GM21825 (cell line): ENCODE measurements around the gene UNC119.
"Not testable (repeated sequence)": the region's sequence is repeated elsewhere in the genome, so short reads cannot be mapped to it uniquely, and the experiment has no call there.

Source experiments
- ATAC-seq: cut with Tn5 transposase; IDR thresholded peaks from one replicate; pipeline ENCODE4 v1.9.1; 2021; ENCODE audit warnings: mild to moderate bottlenecking, moderate library complexity; ENCODE audit not compliant: unreplicated experiment

Gene UNC119

DNA sequence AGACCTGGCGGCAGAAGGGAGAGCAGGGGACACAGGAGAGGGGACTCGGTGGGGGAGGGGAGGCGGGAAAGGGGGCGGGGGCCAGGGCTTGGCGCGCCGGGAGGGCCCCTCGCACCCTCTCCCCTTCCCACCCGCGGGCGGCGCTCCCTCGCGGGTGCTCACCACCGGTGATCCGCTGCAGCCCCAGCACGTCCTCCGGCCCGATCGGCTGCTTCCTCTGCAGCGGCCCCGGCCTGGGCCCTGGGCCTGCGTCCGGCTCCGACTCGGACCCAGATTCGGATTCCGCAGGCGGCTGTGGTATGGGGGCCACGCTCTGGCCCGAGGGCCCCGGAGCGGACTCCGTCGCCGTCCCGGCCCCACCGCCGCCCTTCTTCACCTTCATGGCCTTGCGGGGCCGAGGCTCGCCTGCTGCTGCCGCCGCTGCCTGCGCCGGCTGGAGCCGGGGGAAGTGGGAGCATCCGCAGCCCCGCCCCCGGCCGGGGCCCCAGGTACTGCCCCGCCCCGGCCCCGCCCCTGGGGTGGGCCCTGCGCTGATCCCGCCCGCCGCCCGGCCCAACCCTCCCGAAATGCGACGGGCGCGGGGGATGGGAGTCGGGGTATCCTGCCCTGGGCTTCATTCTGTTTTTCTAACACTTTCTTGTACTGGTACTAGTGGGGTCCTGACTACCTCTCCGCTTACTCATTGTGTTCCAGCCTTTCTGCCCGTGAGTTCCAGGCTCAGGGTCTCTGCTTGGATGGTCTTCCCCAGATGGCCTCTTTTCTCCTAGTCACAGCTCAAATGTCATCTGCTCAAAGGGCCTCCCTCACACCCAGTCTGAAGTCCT lies at the start of gene UNC119:
Gene UNC119, minus strand, starts transcription at position 449 of the 824 bp plus-strand sequence. Its CDS starts 67 bp downstream, at position 382.
- ATAC-seq = peak; percentile 45

DNA sequence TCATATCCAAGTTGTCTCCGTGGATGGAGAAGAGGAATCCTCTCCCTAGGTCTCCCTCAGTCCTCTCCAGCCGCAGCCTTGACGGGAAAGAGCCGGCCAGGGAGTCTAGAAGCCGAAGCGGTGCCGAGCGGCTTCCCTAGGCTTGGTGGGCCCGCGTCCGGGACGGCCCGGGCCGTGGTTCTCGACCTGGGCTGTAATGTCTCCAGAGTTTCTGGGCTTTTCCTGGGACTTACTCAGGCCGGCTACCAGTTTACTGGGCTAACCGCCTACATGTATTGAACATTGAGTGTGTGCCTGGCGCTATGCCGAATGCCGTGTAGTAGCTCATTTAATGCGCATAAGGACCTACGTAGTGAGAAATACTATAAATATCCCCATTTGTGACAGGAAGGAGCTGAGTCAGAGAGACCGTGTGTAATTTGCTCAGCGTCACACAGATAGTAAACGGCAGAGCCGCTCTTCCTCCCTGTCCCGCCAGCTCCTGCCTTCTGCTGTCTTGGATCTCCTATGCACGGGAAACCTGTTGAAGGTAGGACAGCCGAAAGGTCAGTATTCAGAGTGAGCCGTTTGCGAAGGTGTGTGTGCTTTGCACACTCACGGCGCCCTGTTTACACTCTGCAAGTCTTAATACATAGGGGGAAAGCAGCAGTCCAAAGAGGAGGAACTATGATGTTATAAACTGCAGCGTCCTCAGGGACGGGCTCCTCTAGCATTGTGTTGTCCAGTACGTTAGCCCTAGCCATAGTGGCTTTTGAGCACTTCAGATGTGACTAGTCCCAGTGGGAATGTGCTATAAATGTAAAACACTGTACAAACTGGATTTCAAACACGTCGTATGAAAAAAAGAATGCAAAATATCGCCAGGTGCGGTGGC lies 47.1 kb upstream of the UNC119 start:
- ATAC-seq = peak; percentile 45

DNA sequence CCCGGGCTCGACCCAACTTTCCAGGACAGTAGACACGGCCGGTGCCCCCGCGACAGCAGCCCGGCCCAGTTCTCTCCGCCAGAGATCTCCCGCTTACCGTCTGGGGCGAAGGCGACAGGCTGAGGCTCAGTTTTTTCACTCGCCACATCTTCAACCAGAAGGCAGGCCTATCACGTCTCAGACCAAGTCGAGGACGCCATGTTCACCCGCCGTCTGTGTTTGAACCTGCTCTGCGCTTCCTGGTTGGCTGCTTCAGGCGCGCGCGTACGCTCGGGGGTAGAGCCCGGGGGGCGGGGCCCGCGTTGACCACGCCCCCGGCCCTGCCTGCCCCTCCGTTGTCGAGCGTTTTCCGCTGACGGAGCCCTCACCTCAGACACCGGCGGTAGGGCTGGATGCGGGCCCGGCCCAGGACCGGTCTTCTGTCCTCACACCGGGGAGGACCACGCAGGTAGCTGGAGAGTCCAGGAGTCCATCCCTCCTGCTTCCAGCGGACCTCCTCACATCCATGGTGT lies 46.4 kb upstream of the UNC119 start, which contains the start of gene SPAG5:
Gene SPAG5, minus strand, starts transcription at position 227 of the 512 bp plus-strand sequence. Its CDS starts 79 bp downstream, at position 148.
- peak; percentile 75 for ATAC-seq

DNA sequence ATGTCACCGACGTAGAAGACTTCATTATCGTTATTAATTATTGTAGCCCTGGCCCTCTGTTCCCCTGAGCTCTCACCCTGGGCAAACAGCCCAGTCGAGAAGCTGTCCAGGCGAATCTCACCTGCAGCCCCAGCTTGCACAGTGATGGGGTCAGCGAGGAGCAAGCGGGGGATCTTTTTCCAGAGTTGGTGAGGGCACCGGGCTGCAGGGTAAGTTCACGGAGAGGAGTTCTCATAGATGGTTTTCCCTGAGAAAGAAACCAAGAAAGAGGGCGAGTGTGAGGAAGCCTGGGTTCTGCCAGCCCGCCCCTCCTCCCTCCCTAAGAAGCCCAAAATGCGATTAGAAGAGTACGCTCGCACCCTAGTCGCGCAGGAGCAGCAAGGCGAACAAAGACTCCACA lies 46.0 kb upstream of the UNC119 start:
- no peak for ATAC-seq

DNA sequence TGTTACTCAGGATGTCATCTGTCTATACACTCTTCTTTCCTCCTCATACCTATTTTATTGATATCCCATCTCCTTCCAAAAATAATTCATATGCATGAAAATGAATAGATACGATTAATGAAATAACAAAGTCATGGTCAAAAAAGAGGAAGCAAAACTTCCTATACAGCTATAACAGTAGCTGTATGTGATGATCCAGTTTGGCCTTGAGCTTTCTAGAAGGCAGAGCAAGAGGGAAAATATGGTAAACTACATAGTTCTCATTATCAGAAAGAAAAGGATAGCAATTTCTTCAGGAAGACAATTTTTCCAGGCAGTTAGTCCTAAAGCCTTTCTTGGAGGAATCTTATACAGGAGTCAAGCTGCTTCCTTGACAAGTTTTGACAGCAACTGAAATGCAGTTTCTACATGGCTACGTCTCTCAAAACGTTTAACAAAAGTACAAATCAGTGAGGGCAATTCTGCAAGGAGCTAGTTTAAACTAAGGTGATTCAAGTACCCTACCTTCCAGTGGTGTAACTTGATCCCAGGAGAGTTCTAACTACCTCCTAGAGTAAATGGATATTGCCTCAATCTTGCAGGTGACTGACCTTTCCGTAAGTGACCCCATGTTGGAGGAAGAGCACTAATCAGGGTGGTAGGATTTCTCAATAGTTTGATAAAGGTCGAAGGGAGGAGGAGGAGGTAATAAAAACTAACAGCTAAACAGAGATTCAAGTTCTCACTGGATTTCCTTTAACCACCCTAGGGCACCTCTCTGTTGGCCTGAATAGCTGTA lies 45.4 kb upstream of the UNC119 start:
- ATAC-seq = no peak

DNA sequence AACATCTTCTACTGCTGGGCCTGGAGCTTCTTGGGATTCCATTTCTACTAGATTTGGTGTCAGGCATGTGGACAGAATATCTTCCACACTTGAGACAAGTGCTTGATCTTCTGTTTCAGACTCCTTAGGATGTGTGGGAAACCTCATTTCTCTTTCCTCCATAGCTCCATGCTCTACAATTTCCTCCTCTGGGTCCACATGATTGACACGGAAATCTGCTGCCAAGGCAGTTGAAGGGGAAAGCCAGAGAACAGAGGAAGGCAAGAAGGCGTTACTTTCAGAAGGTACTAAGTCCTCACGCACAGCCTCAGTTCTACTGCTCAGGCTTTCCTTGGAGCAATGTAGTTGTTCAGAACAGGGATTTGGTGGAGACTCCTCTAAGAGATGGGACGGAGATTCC lies 39.8 kb upstream of the UNC119 start:
- ATAC-seq = no peak

DNA sequence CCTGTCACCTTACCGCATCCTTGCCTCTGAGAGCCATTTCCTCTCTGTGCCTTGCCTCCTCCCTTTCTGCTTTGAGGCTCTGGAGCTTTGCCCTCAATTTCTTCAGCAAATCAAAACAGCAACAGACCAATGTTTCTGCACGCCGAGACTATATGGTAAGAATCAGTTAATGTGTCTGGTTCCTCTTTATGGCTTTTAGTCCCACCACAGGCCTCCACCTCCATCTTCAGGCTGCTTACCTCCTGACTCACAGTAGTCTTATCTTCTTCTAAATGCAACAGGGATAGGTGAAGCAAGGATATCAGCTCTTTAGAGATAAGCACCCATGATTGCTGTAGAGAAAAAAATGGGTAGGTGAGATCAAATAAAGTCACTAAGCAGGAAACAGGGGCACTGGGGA lies 33.4 kb upstream of the UNC119 start:
- ATAC-seq = no peak

DNA sequence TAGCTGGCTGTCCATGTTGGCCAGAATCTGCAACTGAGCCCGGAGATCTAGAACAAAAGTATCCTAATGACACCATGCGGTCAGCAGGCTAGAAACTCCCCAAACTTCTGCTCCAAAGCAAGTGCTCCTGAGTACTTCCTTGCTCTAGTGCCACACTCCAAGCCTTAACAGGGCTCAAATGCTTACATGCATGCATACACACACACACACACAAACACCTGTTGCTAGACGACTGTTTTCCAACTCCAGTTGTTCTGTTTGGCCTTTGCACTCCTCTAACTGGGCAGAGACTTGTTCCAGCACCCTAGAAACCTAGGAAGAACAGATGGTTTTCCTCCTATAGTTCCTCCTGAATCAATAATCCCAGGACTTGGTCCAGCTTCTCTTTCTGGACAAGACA lies 32.0 kb upstream of the UNC119 start:
- no peak for ATAC-seq

DNA sequence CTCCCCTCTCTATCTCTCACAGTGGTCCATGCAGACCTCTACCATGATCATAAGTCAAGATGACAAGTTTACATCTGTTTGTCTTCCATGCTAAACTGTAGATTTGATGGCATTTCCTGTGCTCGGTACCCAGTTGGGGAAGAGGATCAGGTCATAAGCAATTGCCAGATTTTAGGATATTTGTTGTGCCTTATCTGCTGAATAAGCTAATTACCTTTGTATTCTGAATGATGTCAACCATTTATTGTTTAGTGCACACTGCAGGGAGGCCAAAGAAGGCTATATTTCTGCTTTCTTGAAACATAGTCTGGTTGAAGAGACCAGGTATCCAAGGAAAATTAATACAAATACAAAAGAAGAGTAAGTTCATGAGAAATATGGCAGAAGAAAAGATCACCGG lies 30.1 kb upstream of the UNC119 start:
- ATAC-seq = no peak

DNA sequence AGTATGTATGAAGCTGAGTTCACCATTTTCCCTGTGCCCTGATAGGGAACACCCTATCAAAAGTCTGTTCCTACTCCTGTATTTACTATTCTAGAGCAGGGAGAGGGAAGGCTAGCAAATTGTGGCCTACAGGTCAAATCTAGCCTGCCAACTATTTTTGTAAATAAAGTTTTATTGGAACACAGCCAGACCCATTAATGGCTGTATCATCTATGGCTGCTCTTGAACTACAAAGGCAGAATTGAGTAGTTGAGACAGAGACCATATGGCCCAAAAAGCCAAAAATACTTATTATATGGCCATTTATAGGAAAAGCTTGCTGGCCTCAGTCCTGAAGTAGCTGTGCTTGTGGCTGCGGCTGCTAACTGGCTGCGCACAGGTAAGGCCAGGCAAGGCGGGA lies 28.5 kb upstream of the UNC119 start:
- ATAC-seq = no peak

DNA sequence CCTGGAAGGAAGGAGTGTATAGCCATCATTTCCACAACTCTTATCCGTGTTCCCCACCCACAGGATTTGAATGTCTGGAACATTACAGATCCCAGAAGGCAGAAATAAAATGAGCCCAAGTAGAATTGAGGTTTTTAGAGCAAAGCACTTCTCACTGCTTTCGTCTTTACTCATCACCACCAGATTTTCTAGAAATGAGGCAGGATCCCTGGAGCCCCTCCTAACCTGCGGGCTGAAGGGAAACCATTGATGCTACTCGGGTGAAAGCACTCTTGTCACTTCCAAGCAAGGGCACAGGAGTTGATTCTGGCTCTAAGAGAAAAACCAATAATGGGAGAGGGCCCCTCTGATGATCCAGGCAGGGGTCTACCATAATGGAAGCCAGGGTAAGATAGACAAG lies 27.1 kb upstream of the UNC119 start:
- no peak for ATAC-seq

DNA sequence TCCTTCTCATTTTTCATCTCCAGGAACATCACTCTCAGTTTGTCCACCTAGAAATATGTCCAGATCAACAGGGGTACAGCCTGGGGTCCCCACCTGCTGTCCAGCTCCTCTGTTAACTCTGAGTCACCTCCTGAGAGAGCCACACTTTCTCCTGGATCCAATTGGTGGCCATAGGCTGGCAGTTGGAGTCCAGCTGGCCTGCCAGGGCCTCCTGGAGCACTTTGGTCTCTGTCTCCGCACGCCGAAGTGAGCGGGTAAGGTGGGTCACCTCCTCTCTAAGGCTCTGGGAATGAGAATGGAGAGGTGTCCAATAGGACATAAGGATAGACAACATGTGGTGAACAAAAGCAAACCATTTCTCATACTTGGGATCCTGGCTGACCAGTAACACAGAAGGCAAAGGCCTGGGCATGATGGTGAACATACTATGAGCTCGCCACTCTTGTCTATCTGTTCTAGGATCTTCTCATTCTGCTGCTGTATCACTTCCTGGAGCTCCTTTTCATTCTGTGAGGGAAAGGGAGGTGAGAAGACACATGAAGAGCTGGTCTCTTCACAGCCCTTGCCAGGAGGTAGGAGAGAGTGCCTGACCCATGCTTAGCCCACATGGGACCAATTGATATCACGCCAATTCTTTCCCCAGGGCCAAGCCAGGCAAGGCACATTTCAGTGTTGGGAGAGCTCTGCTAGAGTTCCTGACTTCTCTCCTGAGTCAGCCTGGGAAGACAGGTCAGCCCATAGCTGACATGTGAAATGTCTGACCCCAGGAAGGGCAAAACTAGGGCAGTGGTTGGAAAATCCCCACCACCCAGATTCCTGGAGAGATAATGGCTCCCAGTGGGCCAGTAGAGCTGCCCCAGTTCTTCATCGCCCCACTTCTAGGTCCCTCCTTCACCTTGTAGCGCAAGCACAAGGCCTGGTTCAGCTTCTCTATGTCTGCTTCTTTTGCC lies 26.1 kb upstream of the UNC119 start:
- ATAC-seq = no peak

DNA sequence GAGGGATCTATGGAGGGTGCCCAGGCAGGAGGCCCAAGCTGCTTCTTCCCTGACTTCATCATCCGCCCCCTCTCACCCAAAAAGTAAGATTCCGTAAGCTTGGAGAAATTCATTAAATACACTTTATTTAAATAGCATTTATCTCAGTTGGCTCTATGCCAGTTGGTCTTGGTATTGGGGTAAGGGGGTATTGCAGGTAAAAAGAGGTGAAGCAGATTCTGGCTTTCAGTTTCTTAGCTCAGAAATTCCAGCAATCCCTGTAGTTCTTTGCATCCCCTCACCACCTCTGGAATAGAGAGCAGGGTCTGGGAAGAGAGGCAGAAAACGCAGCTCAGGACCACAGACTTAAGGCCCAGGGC lies 25.0 kb upstream of the UNC119 start:
- no peak for ATAC-seq

DNA sequence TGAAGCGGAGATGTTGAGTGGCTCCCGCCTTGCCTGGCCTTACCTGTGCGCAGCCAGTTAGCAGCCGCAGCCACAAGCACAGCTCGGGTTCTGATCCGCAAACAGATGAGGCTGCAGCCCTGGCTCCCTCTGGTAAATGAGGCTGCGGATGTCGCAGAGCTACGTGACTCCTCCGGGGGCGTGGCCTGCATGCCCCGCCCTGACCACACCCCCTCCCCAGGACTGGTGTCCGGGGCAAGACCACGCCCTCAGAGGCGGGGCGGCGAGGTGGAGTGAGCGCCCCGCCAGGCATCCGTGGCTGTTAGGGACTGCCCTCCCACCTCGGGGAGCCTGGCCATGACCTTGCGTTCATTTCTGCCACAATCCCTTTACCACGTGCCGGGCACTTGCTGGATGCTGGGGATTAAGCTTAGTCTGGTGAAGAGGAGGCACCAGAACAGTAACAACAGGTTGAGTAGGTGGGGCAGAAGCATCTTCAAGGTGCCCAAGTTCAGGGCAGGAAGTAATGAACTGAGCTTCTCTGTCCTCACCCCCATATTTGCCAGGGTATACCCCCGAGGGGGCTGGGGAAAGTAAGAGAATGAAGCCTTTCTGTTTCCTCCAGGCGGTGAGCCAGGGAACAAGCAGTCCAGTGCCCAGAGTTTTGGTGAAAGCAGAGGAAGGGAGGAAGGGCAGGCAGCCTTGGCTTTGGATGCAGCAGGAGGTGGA lies 24.5 kb upstream of the UNC119 start, which contains the start of gene ALDOC:
Gene ALDOC, minus strand, starts transcription at position 138 of the 708 bp plus-strand sequence. CDS start 1,363 bp downstream, outside the sequence.
- ATAC-seq = peak; percentile 77

DNA sequence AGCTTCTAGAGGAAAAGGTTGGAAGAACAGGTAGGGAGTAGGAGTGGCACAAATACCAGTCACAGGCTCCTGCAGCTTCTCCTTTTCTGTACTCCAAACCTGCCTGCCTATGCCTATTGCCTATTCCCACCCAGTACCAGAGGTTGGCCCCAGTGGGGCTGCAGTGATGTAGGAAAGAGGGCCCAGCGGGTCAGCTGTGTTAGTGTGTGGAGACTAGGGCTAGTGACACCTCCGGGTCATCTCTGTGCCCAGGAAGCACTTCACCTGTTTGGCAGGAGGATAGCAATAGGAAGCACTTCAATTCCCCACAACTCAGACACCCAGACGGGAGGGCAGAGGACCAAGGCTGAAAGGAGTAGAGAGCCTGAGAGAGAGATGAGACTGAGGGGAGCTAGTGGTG lies 23.6 kb upstream of the UNC119 start:
- ATAC-seq = not testable (repeated sequence)

DNA sequence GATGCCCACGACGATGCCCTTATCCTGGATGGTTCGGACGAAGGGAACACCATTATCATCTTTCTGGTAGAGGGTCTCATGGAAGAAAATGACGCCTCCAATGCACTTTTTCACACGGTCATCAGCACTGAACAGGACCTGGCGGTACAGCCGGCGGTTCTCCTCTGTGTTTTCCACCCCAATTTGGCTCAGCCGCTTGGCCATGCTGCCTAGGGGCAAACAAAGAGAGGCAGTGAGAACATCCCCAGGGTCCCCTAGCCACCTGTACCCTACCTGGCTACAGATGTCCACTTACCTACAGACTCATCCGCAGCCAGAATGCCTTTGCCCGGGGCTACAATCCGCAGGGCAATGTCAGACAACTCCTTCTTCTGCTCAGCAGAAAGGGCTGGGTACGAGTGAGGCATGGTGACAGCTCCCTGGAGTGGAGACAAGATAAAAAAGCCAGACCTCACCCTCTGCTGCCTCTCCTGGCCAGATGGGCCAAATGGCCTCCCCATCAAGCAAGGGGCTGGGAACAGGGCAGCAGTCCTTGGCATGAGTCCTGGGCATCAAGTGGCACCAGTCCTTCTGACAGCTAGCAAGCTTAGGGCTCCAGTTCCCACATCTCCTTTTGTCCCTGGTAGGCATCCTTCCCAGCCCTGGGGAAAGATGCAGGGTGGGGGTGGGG lies 22.8 kb upstream of the UNC119 start:
- no peak for ATAC-seq

DNA sequence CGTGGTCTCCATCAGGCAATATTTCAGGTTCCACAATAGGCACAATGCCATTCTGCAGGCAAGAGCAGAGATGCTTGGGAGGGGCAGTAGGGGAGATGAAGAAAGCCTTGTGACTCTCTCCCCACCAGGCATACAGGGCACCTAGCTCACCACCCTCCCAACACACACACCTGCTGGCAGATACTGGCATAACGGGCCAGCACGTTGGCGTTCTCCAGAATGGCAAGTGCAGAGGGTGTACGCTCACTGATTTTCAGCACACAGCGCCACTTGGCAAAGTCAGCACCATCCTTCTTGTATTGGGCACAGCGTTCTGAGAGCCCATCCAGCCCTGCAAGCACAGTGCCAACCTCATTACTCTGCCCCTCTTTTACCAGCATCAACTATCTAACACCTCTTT lies 22.1 kb upstream of the UNC119 start:
- ATAC-seq = no peak

DNA sequence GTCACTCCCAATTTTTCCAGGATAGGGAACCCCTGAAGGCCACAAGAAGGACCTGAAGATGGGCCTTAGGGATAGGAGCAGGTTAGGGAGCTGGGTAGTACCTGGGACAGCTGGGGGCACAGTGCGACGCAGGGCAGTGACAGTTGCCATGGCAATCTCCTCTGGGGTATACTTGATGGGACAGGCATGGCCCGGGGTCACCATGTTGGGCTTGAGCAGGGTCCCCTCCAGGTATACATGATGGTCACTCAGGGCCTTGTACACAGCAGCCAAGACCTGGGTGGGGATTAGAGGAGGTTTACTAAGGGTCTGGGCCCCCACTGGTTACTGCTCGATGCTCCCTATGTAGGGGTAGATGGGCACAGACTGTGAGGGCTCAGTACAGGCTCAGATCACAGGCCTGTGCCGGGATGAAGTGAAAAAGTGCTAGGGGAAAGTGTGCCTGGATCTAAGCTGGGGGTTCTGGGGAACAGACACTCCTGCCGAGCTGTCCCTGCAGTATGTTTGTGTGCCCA lies 21.6 kb upstream of the UNC119 start:
- no peak for ATAC-seq
